Right lobe of liver (tissue), 6 donors: ENCODE results near the gene C3orf49. TPM values are rescaled to one million over a fixed set of nuclear protein-coding genes. Genes with fewer than 3 reads are reported as not detected.

Source experiments
- ATAC-seq, 4 donors: fragments of 200-7000 bp; cut with Tn5 transposase; one replicate each; pipeline ENCODE4 v1.9.1; 2020; ENCODE audit warnings: mild to moderate bottlenecking in 4 of 4, moderate library complexity in 4 of 4
- DNase-seq, 3 donors: peaks; one replicate each; pipeline ENCODE4 v3.0.0-alpha.2; 2020
- H3K27ac ChIP-seq, 3 donors: fragments of 200-600 bp; one replicate each; pipeline ENCODE4 v1.8.0; 2022
- H3K27me3 ChIP-seq, 2 donors: fragments of 200-600 bp; one replicate each; pipeline ENCODE4 v1.8.0; 2022
- H3K36me3 ChIP-seq, 4 donors: fragments of 200-600 bp; sonication (generic) in 1 of 4; one replicate each; pipeline versions ENCODE4 v1.5.1 to v1.8.0; 2017 to 2022; ENCODE audit warnings: control low read depth in 1 of 4
- H3K4me1 ChIP-seq, 4 donors: fragments of 200-600 bp; sonication (generic) in 1 of 4; one replicate each; pipeline versions ENCODE4 v1.5.1 to v1.8.0; 2017 to 2022; ENCODE audit warnings: control low read depth in 1 of 4
- H3K4me3 ChIP-seq, 3 donors: fragments of 200-600 bp; one replicate each; pipeline ENCODE4 v1.8.0; 2022
- H3K9me3 ChIP-seq, 4 donors: fragments of 200-600 bp; sonication (generic) in 1 of 4; one replicate each; pipeline versions ENCODE4 v1.5.1 to v1.8.0; 2017 to 2022; ENCODE audit warnings: control low read depth in 1 of 4
- CTCF ChIP-seq, 4 donors: fragments of 200-600 bp in 3 of 4; fragments of 450-650 bp in 1 of 4; IDR thresholded peaks; one replicate each; pipeline versions ENCODE4 v1.5.1 to v1.8.0; 2016 to 2022; ENCODE audit warnings: antibody characterized with exemption in 4 of 4, mild to moderate bottlenecking in 2 of 4
- POLR2A ChIP-seq: fragments of 450-650 bp; IDR thresholded peaks from one replicate; pipeline ENCODE4 v1.6.1; 2017; ENCODE audit warnings: antibody characterized with exemption, mild to moderate bottlenecking
- WGBS: methylation state at CpG from one replicate; pipeline ENCODE4 v1.1.6; 2018; ENCODE audit warnings: low coverage, low lambda C conversion rate; ENCODE audit not compliant: insufficient coverage; ENCODE audit errors: missing lambda C conversion rate; 5-methylcytosine and 5-hydroxymethylcytosine counted together
- intact Hi-C, 2 donors: fragments of 100-400 bp; cut with DNase I; formaldehyde crosslinking; loops; one replicate each; pipeline versions ENCODE4 v1.11.2 to v1.14.1; 2022
- total RNA-seq, 6 experiments: library from RNA; depleted of rRNA in 2 of 6; stranded (reverse); fragments of >200 nt in 2 of 6; fragmentation: NEBNext Ultra II Directional in 3 of 6; extraction: Animal tissue kit (Norgen Biotek cat#: 25700) in 3 of 6; gene quantifications; one replicate each; pipeline versions ENCODE4 v1.1.0 to v1.2.4, GENCODE V29; 2016 to 2023
- donor health status: DM: no; HTN: yes; CAD: no.
- donor health status: DM: no; HTN: no; CAD: no.
- donor health status: DM: no; HTN: no; CAD: no.
- donor health status: DM: no; HTN: yes; CAD: no.
- donor health status: DM: no; HTN: yes; CAD: no.

C3orf49 gene
- total RNA-seq, 6 experiments from 2014 or later, result not detected

DNA sequence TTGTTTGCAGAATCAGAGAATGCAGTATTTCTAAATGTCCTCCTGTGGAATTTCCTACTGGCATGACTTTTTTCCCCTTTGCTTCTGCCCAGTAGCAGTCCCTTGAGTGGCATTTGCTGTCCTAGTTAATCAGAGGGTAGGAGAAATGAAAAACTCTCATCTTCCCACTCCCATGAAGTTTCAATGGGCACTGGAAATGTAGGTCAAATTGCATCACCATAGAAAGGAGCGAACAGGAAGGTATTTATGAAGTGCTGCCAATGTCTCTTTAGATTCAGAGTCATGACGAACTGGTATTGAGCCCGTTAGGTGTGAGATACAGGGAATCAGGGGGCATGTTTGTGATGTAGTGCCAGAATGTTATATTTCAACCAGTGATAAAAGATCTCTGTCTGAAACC is 67.8 kb downstream of the C3orf49 start:
- no peak overlapping the region for H3K4me3 ChIP-seq
- H3K4me1 ChIP-seq, result peaks cover 0 to 12% (median 0%) of the 10 kb centered on the region in 4 donors
- no peak overlapping the region for H3K27ac ChIP-seq
- H3K27me3 ChIP-seq, result no peaks in the 10 kb centered on the region
- no peaks in the 10 kb centered on the region for H3K9me3 ChIP-seq
- no peaks in the 10 kb centered on the region for H3K36me3 ChIP-seq
- ATAC-seq (peak; percentile 69 to 89 (median 82)), DNase-seq (no peak)
- TF ChIP-seq CTCF (IDR thresholded peaks at IDR 0.05) (no peak), POLR2A (no peak)
- WGBS, result 31% methylated on average over 3 of the region's 3 CpGs
- intact Hi-C loops, result no loop called here

GRCh38 chr3:63891518-63891917 is 72.4 kb downstream of the C3orf49 start:
- DNase-seq, result no peak
- no peak overlapping the region for H3K4me3 ChIP-seq
- H3K9me3 ChIP-seq, result no peaks in the 10 kb centered on the region
- H3K27me3 ChIP-seq, result no peaks in the 10 kb centered on the region
- H3K27ac ChIP-seq, result no peak overlapping the region
- intact Hi-C loops, result no loop called here
- 87% methylated on average over 5 of the region's 5 CpGs for WGBS
- peaks cover 0 to 8% (median 0%) of the 10 kb centered on the region in 4 donors for H3K4me1 ChIP-seq
- TF ChIP-seq CTCF (IDR thresholded peaks at IDR 0.05) (no peak), POLR2A (no peak)
- no peaks in the 10 kb centered on the region for H3K36me3 ChIP-seq
- peak in 1 of 4 donors; percentile 22 for ATAC-seq

DNA sequence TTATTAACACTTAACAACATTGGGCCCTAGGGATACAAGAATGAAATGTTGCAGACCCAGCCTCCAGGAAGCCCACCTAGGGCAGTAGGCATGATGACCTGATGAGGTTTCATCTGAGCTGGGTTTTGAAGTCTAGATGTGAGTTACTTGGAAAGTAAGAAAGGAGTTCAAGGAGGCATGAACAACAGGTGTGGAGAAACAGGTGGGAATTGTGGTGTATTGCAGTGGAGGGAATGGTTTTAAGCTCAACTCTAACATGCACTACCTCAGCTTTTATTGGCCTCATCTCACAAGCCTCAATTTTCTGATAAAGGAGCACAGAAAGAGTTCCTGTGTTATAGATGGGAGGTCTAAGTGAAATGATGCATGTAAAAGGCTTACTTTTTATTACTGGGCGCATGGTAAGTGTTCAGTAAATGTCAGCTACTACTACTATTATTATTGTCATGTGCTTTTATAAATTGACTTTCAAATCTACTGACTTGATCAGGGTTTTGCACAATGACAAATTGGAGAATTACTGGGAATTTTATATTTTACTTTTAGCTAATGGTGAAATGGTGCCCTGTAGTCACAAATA is 73.8 kb downstream of the C3orf49 start:
- no peaks in the 10 kb centered on the region for H3K36me3 ChIP-seq
- DNase-seq (no peak), ATAC-seq (no peak)
- H3K27me3 ChIP-seq, result no peaks in the 10 kb centered on the region
- no peak for TF ChIP-seq CTCF (IDR thresholded peaks at IDR 0.05)
- no peak for TF ChIP-seq POLR2A
- no peak overlapping the region for H3K27ac ChIP-seq
- 100% methylated on average over 1 of the region's 1 CpG for WGBS
- no peaks in the 10 kb centered on the region for H3K4me1 ChIP-seq
- H3K4me3 ChIP-seq, result no peak overlapping the region
- intact Hi-C loops, result no loop called here
- no peaks in the 10 kb centered on the region for H3K9me3 ChIP-seq

DNA sequence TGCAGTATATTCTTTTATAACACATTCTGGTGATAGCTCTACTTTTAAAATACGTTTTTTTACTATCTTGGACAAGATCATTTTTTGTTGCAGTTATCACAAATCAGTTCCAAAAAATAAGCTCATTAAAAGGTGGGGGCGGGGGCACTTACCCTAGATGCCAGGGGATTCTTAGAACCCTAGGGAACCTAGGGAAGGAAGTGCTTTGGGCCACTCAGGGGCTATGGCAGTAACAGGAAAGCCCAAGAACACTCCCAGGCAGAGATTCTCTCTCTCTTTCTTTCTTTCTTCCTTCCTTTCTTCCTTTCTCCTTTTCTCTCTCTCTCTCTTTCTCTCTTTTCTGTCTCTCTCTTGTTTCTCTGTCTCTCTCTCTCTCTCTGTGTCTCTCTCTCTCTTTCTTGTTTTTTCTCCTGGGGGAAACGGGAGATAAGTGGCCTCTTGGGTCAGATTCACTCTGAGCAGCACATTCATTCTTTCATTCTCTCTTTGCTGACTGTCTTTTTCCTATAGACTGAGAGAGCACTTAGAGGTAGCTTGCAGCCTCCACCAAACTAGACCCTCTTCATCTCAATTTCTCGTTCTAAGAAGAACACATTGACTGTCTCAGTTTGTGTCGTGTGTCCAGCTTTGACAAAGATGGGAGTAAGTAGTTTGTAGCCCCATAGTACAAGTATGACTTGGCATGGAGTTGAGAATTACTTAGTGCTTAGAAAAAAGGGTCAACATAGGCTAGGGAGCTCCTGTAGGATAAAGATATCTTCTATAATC is 76.5 kb downstream of the C3orf49 start:
- ATAC-seq (no peak), DNase-seq (no peak)
- Histone ChIP-seq H3K27ac (no peak overlapping the region), H3K4me3 (no peak overlapping the region), H3K4me1 (no peaks in the 10 kb centered on the region), H3K9me3 (no peaks in the 10 kb centered on the region), H3K36me3 (peaks cover 0 to 7% (median 3%) of the 10 kb centered on the region in 4 donors), H3K27me3 (no peaks in the 10 kb centered on the region)
- intact Hi-C loops, result no loop called here
- TF ChIP-seq POLR2A, result no peak
- no peak for TF ChIP-seq CTCF (IDR thresholded peaks at IDR 0.05)
- 80% methylated on average over 5 of the region's 5 CpGs for WGBS
